ENCODE measurements around the gene CDIP1. TPM values are rescaled to one million over a fixed set of nuclear protein-coding genes. Genes with fewer than 3 reads are reported as not detected.

CDIP1 gene
- total and polyA plus RNA-seq, 12 donors, result 28.2 to 59.5 (median 46.1) TPM

DNA sequence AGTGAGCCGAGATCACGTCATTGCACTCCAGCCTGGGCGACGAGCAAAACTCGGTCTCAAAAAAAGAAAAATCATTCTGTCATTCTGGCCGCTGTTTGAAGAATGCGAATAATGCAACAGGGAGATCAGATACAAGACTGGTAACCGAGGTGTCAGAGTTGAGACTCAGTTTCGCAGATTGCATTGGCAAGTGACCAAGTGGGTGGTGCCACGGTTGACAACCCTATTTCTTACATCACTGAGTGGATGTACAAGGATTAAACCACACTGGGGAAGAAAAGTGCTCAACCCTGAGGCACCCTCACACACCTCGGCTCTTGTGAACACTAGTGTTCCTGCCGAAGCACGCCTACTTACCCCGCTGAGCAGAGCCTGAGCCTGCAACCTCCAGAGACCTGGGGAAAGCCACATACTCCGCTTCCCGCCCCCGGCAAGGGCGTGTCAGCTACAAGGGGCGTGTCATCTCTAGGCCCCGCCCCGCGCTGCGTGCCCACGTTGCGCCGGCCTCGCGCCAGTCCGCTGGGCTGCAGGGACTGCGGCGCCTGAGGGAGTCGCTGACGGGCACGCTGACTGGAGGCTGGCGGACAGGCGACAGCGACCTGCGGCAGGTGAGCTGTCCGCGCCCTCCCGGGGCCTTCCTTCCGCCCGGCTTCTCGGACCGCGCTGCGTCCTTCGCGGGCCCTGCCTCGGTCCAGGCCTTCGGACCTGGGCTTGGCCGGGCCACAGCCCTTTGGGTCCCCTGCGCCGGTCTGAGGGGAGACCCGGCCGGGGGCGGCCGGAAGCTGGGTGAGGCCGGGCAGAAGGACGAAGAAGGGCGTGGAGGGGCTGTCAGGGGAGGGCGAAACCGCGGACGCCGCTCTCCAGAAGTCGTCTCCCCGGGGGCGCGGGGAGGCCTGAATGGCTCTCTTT, 62.4 kb downstream of the CDIP1 start, which contains the start of gene HMOX2:
Gene HMOX2 (plus strand): TSS at position 519 of the 909 bp plus-strand sequence. CDS start 29,127 bp downstream, outside the sequence.
- peak; percentile 90 to 95 for DNase-seq
- ATAC-seq, result peak; percentile 94 to 96 (median 96)
- peaks cover 4 to 49% (median 35%) of the 10 kb centered on the region in 9 donors for H3K4me1 ChIP-seq
- no peaks in the 10 kb centered on the region for H3K27me3 ChIP-seq
- whole genome bisulfite sequencing, 2 donors, result 8 to 9% methylated on average over 61 to 70 of the region's 70 CpGs
- H3K27ac ChIP-seq, result peak within 1 kb of the TSS; percentile 87 to 97 (median 94)
- intact Hi-C loops (cut with DNase I), result loop anchor here in 1 of 10 donors (5.0 kb wide), 2 partner anchors 49 to 61 kb away; partner anchors contain the start of genes CDIP1 and DNAJA3
- TF ChIP-seq, protein P1, sequence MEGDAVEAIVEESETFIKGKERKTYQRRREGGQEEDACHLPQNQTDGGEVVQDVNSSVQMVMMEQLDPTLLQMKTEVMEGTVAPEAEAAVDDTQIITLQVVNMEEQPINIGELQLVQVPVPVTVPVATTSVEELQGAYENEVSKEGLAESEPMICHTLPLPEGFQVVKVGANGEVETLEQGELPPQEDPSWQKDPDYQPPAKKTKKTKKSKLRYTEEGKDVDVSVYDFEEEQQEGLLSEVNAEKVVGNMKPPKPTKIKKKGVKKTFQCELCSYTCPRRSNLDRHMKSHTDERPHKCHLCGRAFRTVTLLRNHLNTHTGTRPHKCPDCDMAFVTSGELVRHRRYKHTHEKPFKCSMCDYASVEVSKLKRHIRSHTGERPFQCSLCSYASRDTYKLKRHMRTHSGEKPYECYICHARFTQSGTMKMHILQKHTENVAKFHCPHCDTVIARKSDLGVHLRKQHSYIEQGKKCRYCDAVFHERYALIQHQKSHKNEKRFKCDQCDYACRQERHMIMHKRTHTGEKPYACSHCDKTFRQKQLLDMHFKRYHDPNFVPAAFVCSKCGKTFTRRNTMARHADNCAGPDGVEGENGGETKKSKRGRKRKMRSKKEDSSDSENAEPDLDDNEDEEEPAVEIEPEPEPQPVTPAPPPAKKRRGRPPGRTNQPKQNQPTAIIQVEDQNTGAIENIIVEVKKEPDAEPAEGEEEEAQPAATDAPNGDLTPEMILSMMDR (IDR thresholded peaks at IDR 0.05), result peak in 8 of 9 donors; percentile 26 to 72 (median 44)
- H3K9me3 ChIP-seq, result no peaks in the 10 kb centered on the region
- H3K4me3 ChIP-seq, result peak within 1 kb of the TSS; percentile 82 to 99 (median 93)
- peaks cover 0 to 13% (median 0%) of the 10 kb centered on the region in 9 donors for H3K36me3 ChIP-seq

DNA sequence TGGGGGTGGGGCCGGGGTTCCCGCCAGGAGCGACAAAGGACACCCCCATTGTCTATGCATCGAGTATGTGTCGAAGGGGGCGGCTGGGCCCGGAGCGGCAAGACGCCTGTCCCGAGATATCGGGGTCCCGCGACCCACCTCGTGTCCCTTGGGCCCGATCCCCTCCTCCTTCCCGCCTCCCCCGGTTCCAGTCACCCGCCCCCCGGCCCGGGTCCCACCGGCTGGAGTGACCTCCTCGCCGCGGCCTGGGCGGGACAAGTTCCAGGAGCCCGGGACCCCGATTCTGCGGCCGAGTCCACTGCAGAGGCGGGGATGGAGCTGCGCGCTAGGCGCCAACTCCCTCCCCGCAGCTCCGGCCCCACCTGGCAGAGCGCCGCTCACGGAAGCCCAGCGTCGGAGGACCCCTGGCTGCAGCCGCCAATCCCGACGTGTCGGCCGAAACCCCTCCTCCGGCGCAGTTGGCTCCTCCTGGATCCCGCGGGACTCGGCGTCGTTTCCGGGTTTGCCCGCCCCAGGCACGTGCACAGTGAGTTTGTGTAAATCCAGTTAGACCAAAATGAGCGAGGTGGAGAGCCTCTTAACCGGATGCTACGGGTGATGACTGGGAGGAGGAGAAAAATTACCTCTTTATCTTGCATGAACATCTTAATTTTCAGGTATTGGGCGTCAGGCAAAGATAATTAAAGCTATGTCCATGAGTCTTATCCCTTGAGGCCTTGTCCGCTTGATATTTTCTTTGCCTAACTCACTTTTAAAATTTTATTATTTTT, 64.2 kb downstream of the CDIP1 start, which contains the start of gene NMRAL1:
Gene NMRAL1 (minus strand): TSS at position 434 of the 770 bp plus-strand sequence. CDS start 493 bp downstream, outside the sequence.
- intact Hi-C loops (cut with DNase I), result loop anchor here in 1 of 10 donors (5.0 kb wide), 1 partner anchor 1437 kb away; the partner anchor contains the start of gene BICDL2
- H3K9me3 ChIP-seq, result no peaks in the 10 kb centered on the region
- WGBS, 2 donors, result 2 to 4% methylated on average over 60 of the region's 60 CpGs
- ATAC-seq (peak; percentile 40 to 76 (median 58)), DNase-seq (peak; percentile 90)
- H3K27me3 ChIP-seq, result no peaks in the 10 kb centered on the region
- peaks cover 0 to 21% (median 0%) of the 10 kb centered on the region in 9 donors for H3K36me3 ChIP-seq
- TF ChIP-seq, protein P1 (IDR thresholded peaks at IDR 0.05), result peak in 4 of 9 donors; percentile 5 to 39 (median 24)
- H3K4me3 ChIP-seq, result peak within 1 kb of the TSS; percentile 20 to 91 (median 68)
- peaks cover 4 to 48% (median 35%) of the 10 kb centered on the region in 9 donors for H3K4me1 ChIP-seq
- H3K27ac ChIP-seq, result peak within 1 kb of the TSS in 9 of 10 donors; percentile 50 to 92 (median 74)

DNA sequence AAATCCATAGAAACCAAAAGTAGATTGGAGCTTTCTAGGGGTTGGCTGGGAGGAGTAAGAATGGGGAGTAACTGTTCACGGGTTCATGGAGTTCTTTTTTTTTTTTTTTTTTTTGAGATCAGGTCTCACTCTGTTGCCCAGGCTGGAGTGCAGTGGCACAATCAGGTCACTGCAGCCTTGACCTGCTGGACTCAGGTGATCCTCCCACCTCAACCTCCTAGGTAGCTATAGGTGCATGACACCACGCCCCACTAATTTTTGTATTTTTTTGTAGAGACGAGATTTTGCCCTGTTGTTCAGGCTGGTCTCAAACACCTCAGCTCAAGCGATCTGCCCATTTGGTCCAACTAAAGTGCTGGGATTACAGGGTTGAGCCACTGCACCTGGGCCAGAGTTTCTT, 65.7 kb downstream of the CDIP1 start:
- intact Hi-C loops (cut with DNase I), result loop anchor here in 1 of 10 donors (5.0 kb wide), 1 partner anchor 1436 kb away; the partner anchor contains the start of gene BICDL2
- WGBS, 2 donors, result 75 to 83% methylated on average over 4 of the region's 4 CpGs
- no peak overlapping the region for H3K27ac ChIP-seq
- ATAC-seq (no peak), DNase-seq (no peak)
- H3K4me3 ChIP-seq, result no peak overlapping the region
- no peaks in the 10 kb centered on the region for H3K9me3 ChIP-seq
- TF ChIP-seq, protein P1 (IDR thresholded peaks at IDR 0.05), result no peak
- H3K27me3 ChIP-seq, result no peaks in the 10 kb centered on the region
- peaks cover 4 to 35% (median 29%) of the 10 kb centered on the region in 9 donors for H3K4me1 ChIP-seq
- peaks cover 0 to 30% (median 6%) of the 10 kb centered on the region in 9 donors for H3K36me3 ChIP-seq

All from heart right ventricle (tissue), 16 donors.